Measurements from ENCODE around the gene KSR1.
"Not testable (repeated sequence)": the region's sequence is repeated elsewhere in the genome, so short reads cannot be mapped to it uniquely, and the experiment has no call there.

GRCh38 chr17:27426471-27426870 lies 29.8 kb upstream of the KSR1 start:
- not testable (repeated sequence) for TF ChIP-seq CTCF (IDR thresholded peaks at IDR 0.05 in 2 of 3, conservative IDR thresholded peaks at IDR 0.05 in 1 of 3; ENCODE audit: control insufficient read depth in 2 of 3, extremely low read depth in 1 of 3, insufficient read depth in 1 of 3, low read depth in 3 of 3, low read length in 3 of 3); SP1 (IDR thresholded peaks at IDR 0.05; ENCODE audit: low read depth, low read length); JUND (IDR thresholded peaks at IDR 0.05; ENCODE audit: low read depth, low read length); ZNF384 (IDR thresholded peaks at IDR 0.05; ENCODE audit: borderline replicate concordance, low read depth, low read length); NFYB (IDR thresholded peaks at IDR 0.05; ENCODE audit: insufficient read depth, low read depth, low read length); POLR2A (IDR thresholded peaks at IDR 0.05; ENCODE audit: low read depth, low read length); TARDBP (IDR thresholded peaks at IDR 0.05; ENCODE audit: borderline replicate concordance); USF1 (IDR thresholded peaks at IDR 0.05; ENCODE audit: borderline replicate concordance, extremely low read length, insufficient read depth, low read depth, low read length); HDAC6 (IDR thresholded peaks at IDR 0.05; ENCODE audit: unreplicated experiment)

Data from GM12878 (cell line).